Activated T-cell treated with anti-CD3 and anti-CD28 coated beads, Interleukin-2, amount 50 U/mL, for 1 hour (primary cell): ENCODE results near the gene PIP4P1.
"Not testable (repeated sequence)": the region's sequence is repeated elsewhere in the genome, so short reads cannot be mapped to it uniquely, and the experiment has no call there.

Experiments
- DNase-seq: peaks from one replicate; pipeline ENCODE4 v3.0.0-alpha.2; 2020

PIP4P1 gene

GRCh38 chr14:20461225-20462141, at the start of gene PIP4P1:
Gene PIP4P1 (minus strand): TSS chr14:20461434. CDS start chr14:20461325, 109 bp downstream.
- peak; percentile 95 for DNase-seq

DNA sequence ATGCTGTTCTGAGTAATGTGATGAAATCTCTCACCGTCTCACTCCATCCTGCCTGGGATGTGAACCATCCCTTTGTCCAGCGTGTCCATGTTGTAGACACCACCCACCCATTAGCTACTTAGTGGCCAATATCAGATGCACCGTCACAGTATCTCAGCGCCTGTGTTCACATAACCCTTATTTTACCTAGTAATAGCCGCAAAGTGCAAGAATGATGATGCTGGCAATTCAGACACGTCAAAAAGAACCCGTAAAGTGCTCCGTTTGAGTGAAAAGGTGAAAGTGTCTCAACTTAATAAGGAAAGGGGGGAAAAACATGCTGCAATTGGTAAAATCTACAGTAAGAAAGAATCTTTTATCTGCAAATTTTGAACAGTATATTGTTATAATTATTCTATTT, 47.1 kb upstream of the PIP4P1 start:
- DNase-seq, result no peak

DNA sequence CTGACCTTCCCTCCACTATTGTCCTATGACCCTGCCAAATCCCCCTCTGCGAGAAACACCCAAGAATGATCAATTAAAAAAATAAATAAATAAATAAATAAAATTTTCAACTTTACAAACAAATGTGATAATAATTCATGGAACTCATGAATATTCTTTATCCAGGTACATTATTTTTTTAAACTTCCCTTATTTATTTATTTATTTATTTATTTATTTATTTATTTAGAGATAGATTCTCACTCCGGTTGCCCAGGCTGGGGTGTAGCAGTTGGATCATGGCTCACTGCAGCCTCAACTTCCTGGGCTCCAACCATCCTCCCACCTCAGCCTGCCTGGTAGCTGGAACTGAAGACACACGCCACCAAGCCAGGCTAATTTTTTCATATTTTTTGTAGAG, 46.3 kb upstream of the PIP4P1 start:
- DNase-seq, result not testable (repeated sequence)

DNA sequence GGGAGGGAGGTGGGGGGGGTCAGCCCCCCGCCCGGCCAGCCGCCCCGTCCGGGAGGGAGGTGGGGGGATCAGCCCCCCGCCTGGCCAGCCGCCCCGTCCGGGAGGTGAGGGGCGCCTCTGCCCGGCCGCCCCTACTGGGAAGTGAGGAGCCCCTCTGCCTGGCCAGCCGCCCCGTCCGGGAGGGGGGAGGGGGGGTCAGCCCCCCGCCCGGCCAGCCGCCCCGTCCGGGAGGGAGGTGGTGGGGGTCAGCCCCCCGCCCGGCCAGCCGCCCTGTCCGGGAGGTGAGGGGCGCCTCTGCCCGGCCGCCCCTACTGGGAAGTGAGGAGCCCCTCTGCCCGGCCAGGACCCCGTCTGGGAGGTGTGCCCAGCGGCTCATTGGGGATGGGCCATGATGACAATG, 45.5 kb upstream of the PIP4P1 start:
- not testable (repeated sequence) for DNase-seq

GRCh38 chr14:20506276-20506675, 45.0 kb upstream of the PIP4P1 start:
- DNase-seq, result not testable (repeated sequence)

GRCh38 chr14:20503898-20504297, 42.7 kb upstream of the PIP4P1 start:
- no peak for DNase-seq

DNA sequence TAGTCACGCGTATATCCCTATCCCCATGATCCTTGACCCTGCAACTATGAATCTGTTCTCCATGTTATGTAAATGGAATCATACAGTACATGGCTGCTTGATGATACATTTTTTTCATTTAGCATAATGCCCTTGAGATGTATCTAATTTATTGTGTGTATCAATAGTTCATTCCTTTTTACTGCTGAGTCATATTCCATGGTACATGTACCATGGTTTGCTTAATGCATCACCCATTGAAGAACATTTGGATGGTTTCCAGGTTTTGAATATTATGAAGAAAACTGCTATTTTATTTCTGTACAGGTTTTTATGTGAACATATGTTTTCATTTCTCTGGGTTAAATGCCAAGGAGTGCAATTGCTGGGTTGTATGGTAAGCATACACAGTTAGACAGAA, 40.1 kb upstream of the PIP4P1 start:
- DNase-seq, result no peak

DNA sequence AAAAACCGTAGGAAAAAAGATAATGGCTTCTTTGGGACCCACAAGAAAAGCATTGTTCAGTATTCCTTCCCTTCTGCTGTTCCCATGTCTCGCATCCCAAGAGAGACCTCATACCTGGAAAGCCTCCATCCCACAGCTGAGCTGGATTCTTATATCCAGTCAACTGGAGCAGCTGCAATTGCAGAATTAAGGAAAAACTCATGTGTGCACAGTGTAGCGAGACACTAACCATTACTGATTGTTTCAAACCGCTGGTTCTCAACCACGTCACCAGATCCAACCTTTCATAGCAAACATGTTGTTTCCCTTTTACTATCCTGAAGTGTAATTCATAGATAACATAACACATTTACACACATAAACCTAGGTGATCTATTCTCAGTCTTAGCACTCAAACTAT, 38.6 kb upstream of the PIP4P1 start:
- no peak for DNase-seq

DNA sequence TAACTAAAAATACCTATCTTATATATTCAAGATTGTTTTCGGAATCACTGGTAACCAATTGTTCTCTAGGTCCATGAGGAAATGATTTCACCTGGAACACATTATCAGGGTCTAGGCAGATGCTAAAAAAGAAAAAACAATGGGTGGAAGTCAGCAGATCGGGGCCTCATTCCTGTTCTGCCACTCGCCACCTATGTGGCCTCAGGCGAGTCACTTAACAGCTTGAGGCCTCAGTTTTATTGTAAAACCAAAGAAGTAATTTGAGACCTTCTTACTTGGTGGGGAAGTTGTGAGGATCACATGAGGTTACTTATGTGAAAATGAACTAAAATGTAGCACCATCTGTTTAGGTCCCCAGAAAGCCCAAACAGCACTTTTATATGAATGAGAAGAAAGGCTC, 37.9 kb upstream of the PIP4P1 start:
- DNase-seq, result no peak

DNA sequence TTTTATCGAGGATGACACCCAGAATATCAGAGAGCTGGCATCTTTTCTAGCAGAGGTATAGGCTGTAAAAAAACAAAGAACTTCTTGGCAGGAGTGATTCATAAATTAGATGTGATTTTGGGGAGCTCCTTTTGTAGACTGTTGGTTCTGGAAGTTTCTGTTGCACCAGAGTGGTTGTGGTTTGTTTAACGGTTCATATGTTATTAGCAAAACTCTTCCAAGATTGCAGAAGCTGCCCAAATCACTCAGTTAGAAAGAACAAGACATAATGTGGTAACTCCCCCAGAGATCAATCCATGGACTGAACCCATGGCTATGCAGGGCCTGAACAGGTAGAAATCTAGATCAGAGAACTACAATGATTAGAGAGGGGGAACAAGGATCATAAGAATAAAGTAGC, 37.4 kb upstream of the PIP4P1 start:
- no peak for DNase-seq

- DNase-seq, result no peak
Observed at GRCh38 chr14:20494935-20495766, 33.9 kb upstream of the PIP4P1 start.

GRCh38 chr14:20493634-20494033, 32.4 kb upstream of the PIP4P1 start:
- no peak for DNase-seq

- no peak for DNase-seq
Observed at GRCh38 chr14:20492486-20492885, 31.3 kb upstream of the PIP4P1 start.

GRCh38 chr14:20490563-20490962, 29.3 kb upstream of the PIP4P1 start:
- DNase-seq, result no peak

DNA sequence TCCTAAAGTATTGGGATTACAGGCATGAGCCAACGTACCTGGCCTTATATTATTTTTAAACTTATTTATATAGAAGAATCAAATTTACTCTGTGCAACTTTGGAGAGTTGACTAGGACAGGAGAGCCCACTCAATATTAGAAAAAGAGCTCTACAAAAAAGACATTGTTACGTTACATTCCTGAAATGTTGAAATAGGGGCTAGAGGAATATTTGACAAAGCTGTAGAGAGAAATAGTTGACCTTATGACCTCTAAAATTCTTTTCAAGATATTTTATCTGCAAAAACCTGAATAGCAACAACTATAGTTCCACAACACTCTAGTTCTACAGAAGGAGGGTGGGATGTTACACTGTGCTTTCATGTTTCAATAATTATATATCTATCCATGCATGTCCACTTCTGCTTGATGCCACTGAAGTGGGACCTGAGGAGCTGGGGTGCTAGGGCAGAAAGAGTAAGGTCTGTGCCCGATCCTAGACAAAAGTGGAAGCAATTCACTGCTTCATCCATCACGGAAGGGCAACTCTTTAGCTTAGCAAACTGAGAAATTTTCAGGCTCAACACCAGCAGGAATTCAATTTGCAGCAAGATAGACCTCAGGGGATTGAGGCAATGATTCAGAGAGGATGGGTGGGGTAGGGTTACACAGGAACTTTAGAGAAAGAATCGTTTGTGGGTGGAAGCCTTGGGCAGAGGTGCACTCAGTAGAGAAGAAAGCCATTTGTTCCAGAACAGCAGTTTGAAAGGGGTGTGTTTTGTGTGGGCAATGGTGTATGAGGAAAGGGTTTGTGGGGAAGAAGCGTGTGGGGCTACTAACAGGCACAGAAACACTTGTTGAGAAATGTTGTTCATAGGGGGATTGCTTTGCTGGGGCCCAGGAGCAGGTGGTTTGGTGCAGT, 28.1 kb upstream of the PIP4P1 start:
- no peak for DNase-seq

DNA sequence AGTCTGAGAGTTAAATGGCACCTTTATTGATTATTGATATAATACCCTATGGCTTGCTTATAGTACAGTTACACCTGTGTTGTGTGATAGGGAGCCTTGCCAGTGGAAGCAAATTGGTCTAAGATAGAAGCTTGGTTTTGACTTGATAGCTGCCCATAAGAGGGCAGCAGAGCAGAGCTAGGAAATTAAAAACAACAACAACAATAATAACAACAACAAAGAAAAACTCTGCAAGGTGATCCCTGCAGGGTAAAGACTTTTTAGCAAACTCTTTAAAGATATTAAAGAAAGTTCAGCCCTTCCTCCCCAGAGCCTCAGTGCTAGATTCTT, 26.1 kb upstream of the PIP4P1 start:
- no peak for DNase-seq

GRCh38 chr14:20486684-20487395, 25.6 kb upstream of the PIP4P1 start:
- DNase-seq, result no peak

GRCh38 chr14:20485900-20486299, 24.7 kb upstream of the PIP4P1 start:
- no peak for DNase-seq

GRCh38 chr14:20482382-20482781, 21.1 kb upstream of the PIP4P1 start:
- no peak for DNase-seq

- DNase-seq, result no peak
Observed at GRCh38 chr14:20478894-20479293, 17.7 kb upstream of the PIP4P1 start.

DNA sequence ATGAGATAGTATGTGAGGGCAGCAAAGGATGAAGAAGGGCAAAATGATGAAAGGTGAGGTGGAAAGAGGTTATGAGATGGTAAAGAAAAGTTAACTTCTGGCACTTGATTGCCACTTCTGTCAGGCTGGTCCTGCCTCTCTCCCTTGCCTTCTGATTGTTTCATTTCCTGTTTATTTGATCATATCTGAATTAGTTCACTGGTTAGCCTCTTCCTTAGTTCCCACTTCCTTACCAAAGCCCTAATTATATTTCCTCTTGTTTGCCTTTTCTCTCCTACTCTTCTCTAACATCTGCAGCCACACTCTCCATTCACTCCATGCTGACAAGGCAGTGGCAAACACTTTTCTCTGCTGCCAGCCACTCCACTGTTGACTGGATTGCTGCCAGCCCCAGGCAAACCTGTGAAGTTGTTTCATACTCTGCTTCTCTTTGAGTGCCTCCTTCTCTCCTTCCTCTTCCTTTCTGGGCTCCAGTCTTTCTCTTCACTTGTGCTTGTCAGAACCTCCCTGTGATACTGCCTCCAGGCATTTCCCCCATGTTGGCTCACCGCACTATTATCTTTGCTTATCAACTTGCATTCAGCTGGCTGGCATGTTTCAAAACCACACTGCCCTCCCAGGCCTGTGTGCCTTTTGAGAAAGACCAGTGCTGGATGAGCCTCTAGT, 16.1 kb upstream of the PIP4P1 start:
- peak; percentile 31 for DNase-seq

DNA sequence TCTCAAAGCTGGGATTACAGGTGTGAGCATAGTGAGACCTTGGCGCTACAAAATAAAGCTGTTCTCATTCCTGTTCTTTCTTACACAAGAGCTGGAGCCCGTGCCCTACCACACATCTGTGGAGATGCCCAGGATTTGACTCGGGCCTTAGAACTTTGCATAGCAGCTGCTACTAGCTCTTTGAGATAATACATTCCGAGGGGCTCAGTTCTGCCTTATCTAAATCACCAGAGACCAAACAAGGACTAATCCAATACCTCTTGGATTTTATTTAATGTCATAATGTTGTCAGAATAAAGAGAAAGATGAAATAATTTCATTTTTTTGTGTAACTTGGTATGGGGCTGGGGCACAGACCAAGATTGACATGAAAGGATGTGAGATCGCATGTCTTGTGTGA, 15.5 kb upstream of the PIP4P1 start:
- no peak for DNase-seq
